ENCODE data around the gene KRT33B. TPM values are rescaled to one million over a fixed set of nuclear protein-coding genes. Genes with fewer than 3 reads are reported as not detected.

Gene KRT33B
- total RNA-seq, 1 experiment from 2014 or later, result not detected

DNA sequence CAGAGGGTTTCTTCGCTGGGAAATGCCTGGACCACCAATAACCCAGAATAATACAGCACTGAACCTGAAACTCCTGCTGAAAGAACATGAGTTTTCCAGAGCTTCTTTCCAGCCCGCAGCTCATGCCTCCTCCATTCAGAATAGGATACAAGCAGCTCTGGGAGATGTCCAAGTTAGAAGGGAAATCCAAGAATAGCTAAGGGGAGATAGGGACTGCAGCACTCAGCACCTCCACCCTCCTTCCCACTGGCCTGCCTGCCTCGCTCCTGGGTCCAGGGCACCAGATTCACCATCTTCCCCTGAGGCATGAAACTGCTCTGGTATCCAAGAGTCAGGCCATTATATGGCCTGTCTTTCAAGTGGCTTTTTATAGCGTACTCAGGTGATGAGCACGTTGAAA lies 23.7 kb upstream of the KRT33B start:
- no peak overlapping the region for H3K56ac ChIP-seq (ENCODE audit: insufficient read length, low read depth, low read length)
- H3K79me1 ChIP-seq (ENCODE audit: insufficient read depth, low read depth, low read length, poor library complexity, severe bottlenecking), result no peaks in the 10 kb centered on the region
- H3K18ac ChIP-seq (ENCODE audit: insufficient read length, low read depth, low read length), result no peak overlapping the region
- no peak overlapping the region for H2AFZ ChIP-seq (ENCODE audit: low read length)
- H2BK20ac ChIP-seq (ENCODE audit: low read depth, low read length, poor library complexity, severe bottlenecking), result no peak overlapping the region
- no peaks in the 10 kb centered on the region for H3K23me2 ChIP-seq (ENCODE audit: insufficient read length, low read depth, low read length, poor library complexity, severe bottlenecking)
- Mint-ChIP-seq H3K4me1 (0 out of 4 replicates have a peak, but pooled peaks cover 0 to 3% of the 10 kb centered on the region in 2 experiments), H3K27ac (no peak overlapping the region), H3K9me3 (no peaks in the 10 kb centered on the region; a peak in 1 of 5 replicates), H3K4me3 (no peak overlapping the region), H3K27me3 (ENCODE audit: low read depth) (no peaks in the 10 kb centered on the region; the same call in 1 of the 2 replicates), H3K36me3 (ENCODE audit: insufficient read depth in 1 of 3, low read depth in 3 of 3) (no peaks in the 10 kb centered on the region)
- no peak overlapping the region for H3K27ac ChIP-seq (ENCODE audit: insufficient read length, low read depth, low read length)
- no peak overlapping the region for H3K9ac ChIP-seq (ENCODE audit: extremely low read depth, insufficient read length, low read length)
- H2BK5ac ChIP-seq (ENCODE audit: insufficient read length, low read length), result no peak overlapping the region
- H3K79me2 ChIP-seq (ENCODE audit: insufficient read depth, low read length), result no peaks in the 10 kb centered on the region
- H2BK12ac ChIP-seq (ENCODE audit: insufficient read length, low read depth, low read length), result no peak overlapping the region
- DNase-seq, result no peak
- H3K27me3 ChIP-seq (ENCODE audit: insufficient read depth, low read length), result no peaks in the 10 kb centered on the region
- TF ChIP-seq, protein P1, sequence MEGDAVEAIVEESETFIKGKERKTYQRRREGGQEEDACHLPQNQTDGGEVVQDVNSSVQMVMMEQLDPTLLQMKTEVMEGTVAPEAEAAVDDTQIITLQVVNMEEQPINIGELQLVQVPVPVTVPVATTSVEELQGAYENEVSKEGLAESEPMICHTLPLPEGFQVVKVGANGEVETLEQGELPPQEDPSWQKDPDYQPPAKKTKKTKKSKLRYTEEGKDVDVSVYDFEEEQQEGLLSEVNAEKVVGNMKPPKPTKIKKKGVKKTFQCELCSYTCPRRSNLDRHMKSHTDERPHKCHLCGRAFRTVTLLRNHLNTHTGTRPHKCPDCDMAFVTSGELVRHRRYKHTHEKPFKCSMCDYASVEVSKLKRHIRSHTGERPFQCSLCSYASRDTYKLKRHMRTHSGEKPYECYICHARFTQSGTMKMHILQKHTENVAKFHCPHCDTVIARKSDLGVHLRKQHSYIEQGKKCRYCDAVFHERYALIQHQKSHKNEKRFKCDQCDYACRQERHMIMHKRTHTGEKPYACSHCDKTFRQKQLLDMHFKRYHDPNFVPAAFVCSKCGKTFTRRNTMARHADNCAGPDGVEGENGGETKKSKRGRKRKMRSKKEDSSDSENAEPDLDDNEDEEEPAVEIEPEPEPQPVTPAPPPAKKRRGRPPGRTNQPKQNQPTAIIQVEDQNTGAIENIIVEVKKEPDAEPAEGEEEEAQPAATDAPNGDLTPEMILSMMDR (conservative IDR thresholded peaks at IDR 0.05), result no peak
- H2AK5ac ChIP-seq (ENCODE audit: insufficient read length, low read length), result no peak overlapping the region
- WGBS (ENCODE audit: extremely low coverage, insufficient read length, low lambda C conversion rate), result no CpG with 5 or more reads among the region's 5 CpGs
- H3K14ac ChIP-seq (ENCODE audit: insufficient read depth, low read length), result no peak overlapping the region
- H4K8ac ChIP-seq (replicated peaks; ENCODE audit: insufficient read length, low read depth, low read length), result no peak overlapping the region
- no peak overlapping the region for H3T11ph ChIP-seq (ENCODE audit: low read length)
- H3K4me2 ChIP-seq (ENCODE audit: insufficient read depth, insufficient read length, low read length), result no peak overlapping the region
- no peaks in the 10 kb centered on the region for H4K20me1 ChIP-seq (ENCODE audit: control insufficient read depth, insufficient read depth, insufficient read length)
- H3K9me3 ChIP-seq (ENCODE audit: control insufficient read depth, low read depth, low read length), result no peaks in the 10 kb centered on the region
- no peak overlapping the region for H2BK120ac ChIP-seq (ENCODE audit: low read depth, low read length, poor library complexity, severe bottlenecking)
- no peak overlapping the region for H4K91ac ChIP-seq (ENCODE audit: insufficient read length, low read depth, low read length)
- no peak overlapping the region for H3K4ac ChIP-seq (ENCODE audit: low read depth, low read length)
- H3K4me1 ChIP-seq (ENCODE audit: insufficient read depth, low read length), result no peaks in the 10 kb centered on the region
- no peak overlapping the region for H4K5ac ChIP-seq (ENCODE audit: insufficient read length, low read depth, low read length)
- no peak overlapping the region for H2BK15ac ChIP-seq (ENCODE audit: low read depth, low read length)
- no peak overlapping the region for H3K23ac ChIP-seq (ENCODE audit: insufficient read length, low read depth, low read length)

Data from H9 (cell line).